Thyroid gland (tissue), 4 donors: ENCODE measurements around the gene SLITRK4.

Experiments
- CTCF ChIP-seq, 6 experiments: fragments of 200-600 bp in 3 of 6; fragments of 450-650 bp in 3 of 6; sonication (generic) in 3 of 6; IDR thresholded peaks; one replicate each; pipeline ENCODE4 v1.5.1; 2016 to 2019; ENCODE audit warnings: antibody characterized with exemption in 6 of 6, mild to moderate bottlenecking in 2 of 6, inconsistent platforms in 1 of 6, moderate library complexity in 1 of 6
- POLR2A ChIP-seq, 2 donors: fragments of 450-650 bp; IDR thresholded peaks; one replicate each; pipeline ENCODE4 v1.6.1; 2017; ENCODE audit warnings: antibody characterized with exemption in 2 of 2, mild to moderate bottlenecking in 2 of 2, moderate library complexity in 1 of 2

- no peak for TF ChIP-seq POLR2A (IDR thresholded peaks at IDR 0.05)
- no peak for TF ChIP-seq CTCF (IDR thresholded peaks at IDR 0.05)
Observed at GRCh38 chrX:143632625-143633410, 3.1 kb downstream of the SLITRK4 start.
